Measurements from ENCODE around the gene TTYH1. TPM values are rescaled to one million over a fixed set of nuclear protein-coding genes. Genes with fewer than 3 reads are reported as not detected.

The TTYH1 gene
- polyA plus RNA-seq, 1 experiment, result not detected

DNA sequence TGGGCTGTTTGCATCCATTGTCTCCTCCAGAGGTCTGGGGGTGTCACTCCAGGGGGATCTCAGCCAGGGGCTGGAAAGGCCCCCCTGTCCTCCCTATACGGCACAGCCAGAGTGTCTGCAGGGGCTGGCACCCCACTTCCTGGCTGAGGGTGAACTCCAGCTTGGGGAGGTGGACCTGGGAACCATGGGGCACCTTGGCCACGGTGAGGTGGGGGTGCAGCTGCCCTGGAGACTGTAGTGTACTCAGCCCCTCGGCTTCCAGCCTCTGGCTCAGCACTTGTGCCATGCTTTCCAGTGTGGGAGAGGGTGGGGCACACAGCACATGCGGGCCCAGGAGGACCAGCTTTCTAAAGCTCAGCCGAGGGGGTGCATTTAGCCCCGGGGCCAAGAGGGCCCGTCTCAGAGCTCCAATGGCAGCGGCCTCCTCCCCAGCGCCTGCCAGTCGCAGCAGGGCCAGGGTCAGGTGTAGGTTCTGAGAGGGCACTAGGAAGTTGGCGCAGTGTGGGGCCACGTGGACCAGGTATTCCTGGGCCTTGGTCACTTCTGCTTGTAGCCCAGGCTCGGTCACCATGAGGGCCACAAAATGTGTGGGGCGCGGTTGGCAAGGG lies 46.9 kb downstream of the TTYH1 start:
- ChIA-PET CTCF (interaction anchor here (0.7 to 1.3 kb wide), 2 partner anchors 14 to 955 kb away, joined by 4 read pairs; no protein-coding TSS in a partner anchor), POLR2A (interaction anchor here (0.7 to 6.7 kb wide), 5 partner anchors 8 to 254 kb away, joined by 3 to 87 read pairs (median 3); partner anchors contain the start of genes CDC42EP5 and LENG8)
- no peak for TF ChIP-seq CTCF (IDR thresholded peaks at IDR 0.05; ENCODE audit: low read depth, low read length)
- H3K4me3 ChIP-seq (ENCODE audit: low read depth, low read length), result peak overlapping the region; percentile 64
- DNase-seq (ENCODE audit: low read depth, low spot score), result no peak
- peak overlapping the region; percentile 89 for H3K27ac ChIP-seq (ENCODE audit: low read depth, low read length)
- H3K9me3 ChIP-seq (ENCODE audit: control insufficient read depth, insufficient read depth, low read length), result peaks cover 3% of the 10 kb centered on the region; the same call in 1 of the 2 replicates
- no peaks in the 10 kb centered on the region for H3K27me3 ChIP-seq (ENCODE audit: control insufficient read depth, insufficient read depth, low read length)

DNA sequence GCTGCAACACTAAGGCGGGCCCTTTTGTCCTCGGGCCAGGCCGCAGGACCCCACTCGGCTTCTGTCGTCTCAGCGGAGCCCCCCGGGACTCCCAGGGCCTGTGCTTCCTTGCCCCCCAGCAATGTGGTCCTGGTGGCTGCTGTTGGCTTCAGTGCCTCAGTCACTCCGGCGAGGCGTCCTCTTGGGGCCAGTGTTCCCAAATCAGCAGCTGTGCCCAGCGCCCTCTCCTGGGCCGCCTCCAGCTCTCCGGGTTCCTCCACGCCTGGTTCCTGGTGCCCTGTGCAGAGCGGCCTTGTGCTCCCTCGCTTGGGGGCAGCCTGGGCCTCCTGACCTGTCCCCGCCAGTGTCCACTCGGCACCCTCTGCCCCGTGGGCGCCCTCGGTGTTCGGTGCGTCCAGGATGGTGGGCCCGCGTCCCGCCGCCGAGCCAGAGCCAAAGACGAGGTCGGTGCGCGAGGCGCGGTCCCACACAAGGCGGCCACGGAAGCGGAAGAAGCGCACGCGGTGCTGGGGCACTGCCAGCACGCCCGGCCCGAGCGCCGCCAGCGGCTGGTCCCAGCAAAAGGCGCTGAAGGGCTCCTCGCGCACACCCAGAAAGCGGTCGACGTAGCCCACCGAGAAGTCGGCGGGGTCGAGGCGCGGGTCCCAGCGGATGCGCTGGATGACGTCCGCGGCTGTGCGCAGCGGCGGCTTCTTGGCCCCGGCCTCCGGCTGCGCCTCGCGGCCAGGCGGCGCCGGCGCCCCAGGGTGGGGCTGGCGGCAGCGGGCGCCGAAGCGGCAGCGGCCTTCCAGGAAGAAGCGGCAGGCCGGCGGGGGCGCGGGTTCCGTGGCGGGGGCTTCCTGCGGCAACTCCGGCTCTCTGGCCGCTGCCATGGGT lies 47.6 kb downstream of the TTYH1 start:
- Histone ChIP-seq H3K4me3 (ENCODE audit: low read depth, low read length) (peak overlapping the region; percentile 64), H3K27ac (ENCODE audit: low read depth, low read length) (peak overlapping the region; percentile 89), H3K9me3 (ENCODE audit: control insufficient read depth, insufficient read depth, low read length) (peaks cover 3% of the 10 kb centered on the region; the same call in 1 of the 2 replicates), H3K27me3 (ENCODE audit: control insufficient read depth, insufficient read depth, low read length) (no peaks in the 10 kb centered on the region)
- no peak for DNase-seq (ENCODE audit: low read depth, low spot score)
- TF ChIP-seq CTCF (IDR thresholded peaks at IDR 0.05; ENCODE audit: low read depth, low read length), result peak; percentile 7; the same call in 1 of the 2 replicates
- ChIA-PET CTCF (no interaction called here), POLR2A (interaction anchor here (0.6 to 6.7 kb wide), 8 partner anchors 9 to 1852 kb away, joined by 3 to 87 read pairs (median 4); partner anchors contain the start of genes CDC42EP5, LENG8 and ZSCAN5A)

DNA sequence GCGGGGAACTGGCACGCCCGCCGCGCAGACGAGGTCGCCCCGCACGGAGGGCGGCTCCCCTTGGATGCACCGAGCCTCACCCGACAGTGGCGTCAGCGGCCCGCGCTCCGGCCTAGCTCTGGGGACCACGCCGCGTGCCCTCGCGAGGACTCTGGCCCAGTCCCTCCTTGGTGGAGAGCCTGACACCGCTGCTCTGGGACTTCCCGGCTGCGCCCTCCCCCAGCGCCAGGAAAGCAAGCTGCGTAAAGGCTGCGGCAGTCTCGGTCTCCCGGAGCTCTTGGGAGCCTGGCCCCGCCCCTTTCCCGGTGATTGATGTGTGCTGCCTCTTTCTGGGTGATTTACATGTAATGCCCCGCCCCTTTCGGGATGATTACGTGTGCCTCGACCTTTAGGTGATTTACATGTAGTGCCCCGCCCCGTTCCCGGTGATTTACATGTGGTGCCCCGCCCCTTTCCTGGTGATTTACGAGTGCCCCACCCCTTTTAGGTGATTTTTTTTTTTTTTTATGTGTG lies 48.3 kb downstream of the TTYH1 start, which contains the start of gene LENG9:
Gene LENG9, minus strand, starts transcription at position 248 of the 513 bp plus-strand sequence. CDS start 252 bp downstream, outside the sequence.
- TF ChIP-seq CTCF (IDR thresholded peaks at IDR 0.05; ENCODE audit: low read depth, low read length), result no peak
- H3K9me3 ChIP-seq (ENCODE audit: control insufficient read depth, insufficient read depth, low read length), result peaks cover 3% of the 10 kb centered on the region; the same call in 1 of the 2 replicates
- no peaks in the 10 kb centered on the region for H3K27me3 ChIP-seq (ENCODE audit: control insufficient read depth, insufficient read depth, low read length)
- POLR2A ChIA-PET, result interaction anchor here (0.6 to 6.7 kb wide), 5 partner anchors 10 to 1851 kb away, joined by 3 to 87 read pairs (median 5); partner anchors contain the start of genes CDC42EP5, LENG8 and ZSCAN5A
- DNase-seq (ENCODE audit: low read depth, low spot score), result peak; percentile 92
- peak within 1 kb of the TSS; percentile 64 for H3K4me3 ChIP-seq (ENCODE audit: low read depth, low read length)
- peak within 1 kb of the TSS; percentile 89 for H3K27ac ChIP-seq (ENCODE audit: low read depth, low read length)
- CTCF ChIA-PET, result no interaction called here

- POLR2A ChIA-PET, result interaction anchor here (0.8 to 6.7 kb wide), 3 partner anchors 9 to 33 kb away, joined by 5 to 87 read pairs (median 10); partner anchors contain the start of genes CDC42EP5 and LENG8
- Histone ChIP-seq H3K27ac (ENCODE audit: low read depth, low read length) (peak overlapping the region; percentile 57), H3K27me3 (ENCODE audit: control insufficient read depth, insufficient read depth, low read length) (no peaks in the 10 kb centered on the region), H3K4me3 (ENCODE audit: low read depth, low read length) (peak overlapping the region; percentile 53), H3K9me3 (ENCODE audit: control insufficient read depth, insufficient read depth, low read length) (peaks cover 3% of the 10 kb centered on the region; the same call in 1 of the 2 replicates)
- CTCF ChIA-PET, result no interaction called here
- no peak for TF ChIP-seq CTCF (IDR thresholded peaks at IDR 0.05; ENCODE audit: low read depth, low read length)
- DNase-seq (ENCODE audit: low read depth, low spot score), result no peak
Observed at GRCh38 chr19:54464044-54464629, 48.9 kb downstream of the TTYH1 start.

All from AG04450 (cell line).